ENCODE results near the gene GRM8. TPM values are rescaled to one million over a fixed set of nuclear protein-coding genes. Genes with fewer than 3 reads are reported as not detected.

Gene GRM8
- total and polyA plus RNA-seq, 8 donors: 0.25 to 2.8 (median 1.3) TPM; not detected in 4

- Histone ChIP-seq H3K36me3 (no peaks in the 10 kb centered on the region), H3K27ac (no peak overlapping the region), H3K9me3 (no peaks in the 10 kb centered on the region), H3K4me3 (no peak overlapping the region), H3K4me1 (no peaks in the 10 kb centered on the region), H3K27me3 (no peaks in the 10 kb centered on the region)
- no peak for TF ChIP-seq POLR2A (IDR thresholded peaks at IDR 0.05)
- TF ChIP-seq, protein P1, sequence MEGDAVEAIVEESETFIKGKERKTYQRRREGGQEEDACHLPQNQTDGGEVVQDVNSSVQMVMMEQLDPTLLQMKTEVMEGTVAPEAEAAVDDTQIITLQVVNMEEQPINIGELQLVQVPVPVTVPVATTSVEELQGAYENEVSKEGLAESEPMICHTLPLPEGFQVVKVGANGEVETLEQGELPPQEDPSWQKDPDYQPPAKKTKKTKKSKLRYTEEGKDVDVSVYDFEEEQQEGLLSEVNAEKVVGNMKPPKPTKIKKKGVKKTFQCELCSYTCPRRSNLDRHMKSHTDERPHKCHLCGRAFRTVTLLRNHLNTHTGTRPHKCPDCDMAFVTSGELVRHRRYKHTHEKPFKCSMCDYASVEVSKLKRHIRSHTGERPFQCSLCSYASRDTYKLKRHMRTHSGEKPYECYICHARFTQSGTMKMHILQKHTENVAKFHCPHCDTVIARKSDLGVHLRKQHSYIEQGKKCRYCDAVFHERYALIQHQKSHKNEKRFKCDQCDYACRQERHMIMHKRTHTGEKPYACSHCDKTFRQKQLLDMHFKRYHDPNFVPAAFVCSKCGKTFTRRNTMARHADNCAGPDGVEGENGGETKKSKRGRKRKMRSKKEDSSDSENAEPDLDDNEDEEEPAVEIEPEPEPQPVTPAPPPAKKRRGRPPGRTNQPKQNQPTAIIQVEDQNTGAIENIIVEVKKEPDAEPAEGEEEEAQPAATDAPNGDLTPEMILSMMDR (IDR thresholded peaks at IDR 0.05): no peak
- TF ChIP-seq EP300 (IDR thresholded peaks at IDR 0.05): no peak
- no peak for TF ChIP-seq POLR2AphosphoS5 (IDR thresholded peaks at IDR 0.05)
- intact Hi-C loops (cut with DNase I; ENCODE audit: low total_unique reads): no loop called here
- WGBS, 5 donors: 85 to 96% (median 88%) methylated on average over 1 of the region's 1 CpG
- no peak for DNase-seq
Observed at GRCh38 chr7:126424985-126425384, 827.8 kb downstream of the GRM8 start.

DNA sequence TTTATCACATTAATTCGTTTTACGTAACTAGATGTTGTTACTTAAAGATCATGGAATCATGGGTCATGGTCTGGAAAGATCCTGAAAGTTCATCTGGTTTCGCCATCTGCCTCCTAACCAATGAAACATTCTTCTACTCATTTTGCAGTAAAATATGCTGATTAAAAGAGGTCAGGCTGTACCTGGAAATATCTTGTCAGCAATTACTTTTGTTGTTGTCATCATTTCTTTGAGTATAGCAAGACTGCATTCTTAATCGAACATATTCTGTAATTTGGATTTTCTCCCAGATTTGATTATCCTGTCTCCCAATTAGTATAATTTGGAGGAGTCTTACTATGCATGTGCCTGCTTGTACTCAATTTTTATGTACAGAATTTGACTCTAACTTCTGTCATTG, 833.7 kb downstream of the GRM8 start:
- WGBS, 5 donors: 77 to 90% (median 89%) methylated on average over 4 of the region's 4 CpGs
- no peak for DNase-seq
- no peak overlapping the region for H3K4me3 ChIP-seq

GRCh38 chr7:126411821-126412383, 840.8 kb downstream of the GRM8 start:
- Histone ChIP-seq H3K36me3 (no peaks in the 10 kb centered on the region), H3K9me3 (no peaks in the 10 kb centered on the region), H3K4me3 (no peak overlapping the region), H3K27ac (no peak overlapping the region), H3K4me1 (no peaks in the 10 kb centered on the region), H3K27me3 (no peaks in the 10 kb centered on the region)
- intact Hi-C loops (cut with DNase I; ENCODE audit: low total_unique reads): no loop called here
- DNase-seq: no peak
- WGBS, 5 donors: 61 to 84% (median 78%) methylated on average over 3 of the region's 3 CpGs
- no peak for TF ChIP-seq POLR2A (IDR thresholded peaks at IDR 0.05)
- TF ChIP-seq, protein P1 (IDR thresholded peaks at IDR 0.05): no peak
- no peak for TF ChIP-seq POLR2AphosphoS5 (IDR thresholded peaks at IDR 0.05)
- TF ChIP-seq EP300 (IDR thresholded peaks at IDR 0.05): no peak

More for the DNA sequence above, 833.7 kb downstream of the GRM8 start:
- Histone ChIP-seq H3K4me1 (no peaks in the 10 kb centered on the region), H3K27ac (no peak overlapping the region), H3K9me3 (no peaks in the 10 kb centered on the region), H3K27me3 (no peaks in the 10 kb centered on the region), H3K36me3 (no peaks in the 10 kb centered on the region)
- intact Hi-C loops (cut with DNase I; ENCODE audit: low total_unique reads): no loop called here
- TF ChIP-seq EP300 (IDR thresholded peaks at IDR 0.05): no peak
- TF ChIP-seq, protein P1 (IDR thresholded peaks at IDR 0.05): no peak
- no peak for TF ChIP-seq POLR2A (IDR thresholded peaks at IDR 0.05)
- no peak for TF ChIP-seq POLR2AphosphoS5 (IDR thresholded peaks at IDR 0.05)

GRCh38 chr7:126411032-126411820, 841.5 kb downstream of the GRM8 start:
- TF ChIP-seq, protein P1 (IDR thresholded peaks at IDR 0.05): no peak
- TF ChIP-seq POLR2A (IDR thresholded peaks at IDR 0.05) (no peak), POLR2AphosphoS5 (IDR thresholded peaks at IDR 0.05) (no peak), EP300 (IDR thresholded peaks at IDR 0.05) (no peak)
- WGBS, 5 donors: 50 to 77% (median 56%) methylated on average over 1 to 3 of the region's 3 CpGs
- H3K4me1 ChIP-seq: no peaks in the 10 kb centered on the region
- H3K4me3 ChIP-seq: no peak overlapping the region
- no peaks in the 10 kb centered on the region for H3K9me3 ChIP-seq
- no peaks in the 10 kb centered on the region for H3K27me3 ChIP-seq
- H3K27ac ChIP-seq: no peak overlapping the region
- intact Hi-C loops (cut with DNase I; ENCODE audit: low total_unique reads): no loop called here
- DNase-seq: peak in 1 of 2 donors; percentile 5
- no peaks in the 10 kb centered on the region for H3K36me3 ChIP-seq

Data from stomach (tissue), 9 donors.